GM12878 (cell line): ENCODE data around the gene ACADL. TPM values are rescaled to one million over a fixed set of nuclear protein-coding genes. Genes with fewer than 3 reads are reported as not detected.
A peak's percentile ranks its signal among the peaks of the same experiment; 100 is the strongest.

Source experiments
- EP300 ChIP-seq, 2 experiments: fragments of 150-350 bp in 1 of 2; IDR thresholded peaks; 2 replicates each; pipeline ENCODE4 v1.6.1; 2011 to 2012; ENCODE audit warnings: low read depth in 2 of 2, low read length in 2 of 2, borderline replicate concordance in 1 of 2, improper control_type of control experiment in 1 of 2, inconsistent platforms in 1 of 2; ENCODE audit not compliant: control insufficient read depth in 1 of 2
- HCFC1 ChIP-seq: fragments of 150-350 bp; IDR thresholded peaks from 2 replicates; pipeline ENCODE4 v1.6.1; 2014; ENCODE audit warnings: low read length
- KLF5 ChIP-seq: fragments of 450-650 bp; IDR thresholded peaks from 2 replicates; pipeline ENCODE4 v1.6.1; 2014; ENCODE audit warnings: mild to moderate bottlenecking; ENCODE audit not compliant: partially characterized antibody
- MXI1 ChIP-seq: fragments of 150-350 bp; IDR thresholded peaks from 2 replicates; pipeline ENCODE4 v1.6.1; 2011; ENCODE audit warnings: low read depth, mild to moderate bottlenecking, inconsistent platforms, low read length, improper control_type of control experiment
- NFIC ChIP-seq: IDR thresholded peaks from 2 replicates; pipeline ENCODE4 v1.6.1; 2012; ENCODE audit warnings: low read depth, mild to moderate bottlenecking, inconsistent platforms, low read length, moderate library complexity
- NFYB ChIP-seq: IDR thresholded peaks from 2 replicates; pipeline ENCODE4 v1.6.1; 2011; ENCODE audit warnings: low read depth, mild to moderate bottlenecking, low read length, improper control_type of control experiment, moderate library complexity; ENCODE audit not compliant: insufficient read depth
- NR2C2 ChIP-seq: IDR thresholded peaks from 2 replicates; pipeline ENCODE4 v1.6.1; 2011; ENCODE audit warnings: borderline replicate concordance, low read depth; ENCODE audit not compliant: control insufficient read depth, insufficient read length
- PAX5 ChIP-seq: IDR thresholded peaks from 2 replicates; pipeline ENCODE4 v1.6.1; 2011; ENCODE audit warnings: low read depth, low read length, borderline replicate concordance
- POLR2AphosphoS2 ChIP-seq: IDR thresholded peaks from 2 replicates; pipeline ENCODE4 v1.6.1; 2011; ENCODE audit warnings: low read depth, mild to moderate bottlenecking, low read length, improper control_type of control experiment, moderate library complexity
- RAD21 ChIP-seq: IDR thresholded peaks from 2 replicates; pipeline ENCODE4 v1.6.1; 2011; ENCODE audit warnings: mild to moderate bottlenecking, low read depth, low read length, moderate library complexity; ENCODE audit not compliant: insufficient read depth
- YY1 ChIP-seq: IDR thresholded peaks from 2 replicates; pipeline ENCODE4 v1.6.1; 2011; ENCODE audit warnings: low read depth, mild to moderate bottlenecking, low read length
- polyA plus RNA-seq, 11 experiments: library from polyadenylated mRNA; depleted of rRNA in 4 of 11; unstranded in 6 of 11; stranded (reverse) in 5 of 11; fragments of >200 nt; fragmentation: Nextera tagmentation in 4 of 11; fragmentation: Illumina TruSeq in 1 of 11; extraction: Ambion mirVana in 4 of 11; extraction: Trizol in 1 of 11; gene quantifications; 1 replicate in 1 of 11; 2 replicates in 10 of 11; pipeline versions ENCODE4 v1.2.1 to v1.2.3, GENCODE V29; 2011 to 2016; ENCODE audit warnings: inconsistent platforms in 2 of 11, missing spikeins in 2 of 11, low read depth in 1 of 11
- total RNA-seq, 4 experiments: library from RNA; depleted of rRNA in 3 of 4; stranded (reverse); fragments of >200 nt in 3 of 4; fragmentation: Illumina TruSeq in 1 of 4; extraction: Trizol in 1 of 4; gene quantifications; 2 replicates each; pipeline versions ENCODE4 v1.2.1 to v1.2.3, GENCODE V29; 2013 to 2021
- TF ChIP-seq, protein P1 (sequence below): fragments of 450-650 bp; IDR thresholded peaks from 2 replicates; pipeline ENCODE4 v1.6.1; 2018; ENCODE audit warnings: borderline replicate concordance, mild to moderate bottlenecking; ENCODE audit not compliant: partially characterized antibody
- TF ChIP-seq, protein P2 (sequence below): fragments of 450-650 bp; IDR thresholded peaks from 2 replicates; pipeline ENCODE4 v1.6.1; 2017; ENCODE audit warnings: mild to moderate bottlenecking, low read depth, inconsistent platforms; ENCODE audit not compliant: poor library complexity, severe bottlenecking
- TF ChIP-seq, protein P3 (sequence below): fragments of 450-650 bp; conservative IDR thresholded peaks from 2 replicates; pipeline ENCODE4 v1.6.1; 2017; ENCODE audit warnings: mild to moderate bottlenecking, moderate library complexity
- TF ChIP-seq, protein P4 (sequence below): fragments of 450-650 bp; IDR thresholded peaks from 2 replicates; pipeline ENCODE4 v1.6.1; 2016; ENCODE audit warnings: mild to moderate bottlenecking
- TF ChIP-seq, protein P5 (sequence below): fragments of 450-650 bp; IDR thresholded peaks from 2 replicates; pipeline ENCODE4 v1.6.1; 2017; ENCODE audit warnings: low read depth, mild to moderate bottlenecking, moderate library complexity

ACADL gene
- total and polyA plus RNA-seq, 10 of the 15 experiments (the other 5 are each of a cell fraction or from before 2014, with no cell fraction given) = not detected

DNA sequence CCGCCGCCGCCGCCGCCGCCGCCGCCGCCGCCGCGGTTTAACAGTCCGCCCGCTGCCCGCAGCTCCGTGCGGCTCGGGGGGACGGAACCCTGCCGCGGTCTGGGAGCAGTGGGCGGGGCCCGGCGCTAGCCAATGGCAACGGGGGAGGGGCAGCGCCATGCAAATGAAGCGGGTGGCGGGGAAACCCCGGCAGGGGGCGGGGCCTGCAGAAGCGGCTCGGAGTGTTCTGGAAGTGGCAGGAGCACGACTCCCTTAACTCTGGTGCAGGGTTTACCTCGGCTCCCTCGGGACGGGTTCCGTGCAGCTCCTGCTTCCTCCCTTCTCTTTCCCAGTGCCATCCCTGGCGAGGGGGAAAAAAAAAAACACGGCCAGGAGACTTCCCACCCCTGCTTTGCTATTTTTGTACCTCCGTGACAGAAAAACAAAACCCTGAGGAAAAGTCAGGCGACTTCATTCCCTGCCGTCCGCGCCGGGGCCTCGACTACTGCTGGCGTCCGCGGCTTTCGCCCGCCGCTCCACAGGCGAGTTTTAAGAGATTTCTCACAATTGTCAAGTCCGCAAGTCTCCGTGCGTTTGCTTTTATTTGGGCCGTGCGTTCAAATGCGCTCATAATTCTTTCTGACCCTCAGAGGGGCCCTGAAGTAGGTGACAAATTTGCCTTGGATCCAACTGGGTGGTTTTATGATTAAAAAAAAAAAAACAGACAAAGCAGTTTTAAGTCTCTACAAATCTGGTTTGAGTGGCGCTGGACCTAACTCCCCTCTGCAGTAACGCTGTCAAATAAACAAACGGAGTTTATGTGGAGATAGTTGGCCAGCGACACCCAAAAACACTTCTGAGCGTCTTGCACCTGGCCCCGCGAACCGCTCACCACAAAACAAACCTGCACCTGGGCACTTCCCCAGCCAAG is 53.7 kb downstream of the ACADL start, which contains the start of gene KANSL1L (continued):
- TF ChIP-seq, protein P1, sequence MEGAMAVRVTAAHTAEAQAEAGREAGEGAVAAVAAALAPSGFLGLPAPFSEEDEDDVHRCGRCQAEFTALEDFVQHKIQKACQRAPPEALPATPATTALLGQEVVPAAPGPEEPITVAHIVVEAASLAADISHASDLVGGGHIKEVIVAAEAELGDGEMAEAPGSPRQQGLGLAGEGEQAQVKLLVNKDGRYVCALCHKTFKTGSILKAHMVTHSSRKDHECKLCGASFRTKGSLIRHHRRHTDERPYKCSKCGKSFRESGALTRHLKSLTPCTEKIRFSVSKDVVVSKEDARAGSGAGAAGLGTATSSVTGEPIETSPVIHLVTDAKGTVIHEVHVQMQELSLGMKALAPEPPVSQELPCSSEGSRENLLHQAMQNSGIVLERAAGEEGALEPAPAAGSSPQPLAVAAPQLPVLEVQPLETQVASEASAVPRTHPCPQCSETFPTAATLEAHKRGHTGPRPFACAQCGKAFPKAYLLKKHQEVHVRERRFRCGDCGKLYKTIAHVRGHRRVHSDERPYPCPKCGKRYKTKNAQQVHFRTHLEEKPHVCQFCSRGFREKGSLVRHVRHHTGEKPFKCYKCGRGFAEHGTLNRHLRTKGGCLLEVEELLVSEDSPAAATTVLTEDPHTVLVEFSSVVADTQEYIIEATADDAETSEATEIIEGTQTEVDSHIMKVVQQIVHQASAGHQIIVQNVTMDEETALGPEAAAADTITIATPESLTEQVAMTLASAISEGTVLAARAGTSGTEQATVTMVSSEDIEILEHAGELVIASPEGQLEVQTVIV = no peak
- TF ChIP-seq, protein P2, sequence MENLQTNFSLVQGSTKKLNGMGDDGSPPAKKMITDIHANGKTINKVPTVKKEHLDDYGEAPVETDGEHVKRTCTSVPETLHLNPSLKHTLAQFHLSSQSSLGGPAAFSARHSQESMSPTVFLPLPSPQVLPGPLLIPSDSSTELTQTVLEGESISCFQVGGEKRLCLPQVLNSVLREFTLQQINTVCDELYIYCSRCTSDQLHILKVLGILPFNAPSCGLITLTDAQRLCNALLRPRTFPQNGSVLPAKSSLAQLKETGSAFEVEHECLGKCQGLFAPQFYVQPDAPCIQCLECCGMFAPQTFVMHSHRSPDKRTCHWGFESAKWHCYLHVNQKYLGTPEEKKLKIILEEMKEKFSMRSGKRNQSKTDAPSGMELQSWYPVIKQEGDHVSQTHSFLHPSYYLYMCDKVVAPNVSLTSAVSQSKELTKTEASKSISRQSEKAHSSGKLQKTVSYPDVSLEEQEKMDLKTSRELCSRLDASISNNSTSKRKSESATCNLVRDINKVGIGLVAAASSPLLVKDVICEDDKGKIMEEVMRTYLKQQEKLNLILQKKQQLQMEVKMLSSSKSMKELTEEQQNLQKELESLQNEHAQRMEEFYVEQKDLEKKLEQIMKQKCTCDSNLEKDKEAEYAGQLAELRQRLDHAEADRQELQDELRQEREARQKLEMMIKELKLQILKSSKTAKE = no peak
- TF ChIP-seq MXI1 = no peak
- TF ChIP-seq RAD21 = no peak
- TF ChIP-seq, protein P3, sequence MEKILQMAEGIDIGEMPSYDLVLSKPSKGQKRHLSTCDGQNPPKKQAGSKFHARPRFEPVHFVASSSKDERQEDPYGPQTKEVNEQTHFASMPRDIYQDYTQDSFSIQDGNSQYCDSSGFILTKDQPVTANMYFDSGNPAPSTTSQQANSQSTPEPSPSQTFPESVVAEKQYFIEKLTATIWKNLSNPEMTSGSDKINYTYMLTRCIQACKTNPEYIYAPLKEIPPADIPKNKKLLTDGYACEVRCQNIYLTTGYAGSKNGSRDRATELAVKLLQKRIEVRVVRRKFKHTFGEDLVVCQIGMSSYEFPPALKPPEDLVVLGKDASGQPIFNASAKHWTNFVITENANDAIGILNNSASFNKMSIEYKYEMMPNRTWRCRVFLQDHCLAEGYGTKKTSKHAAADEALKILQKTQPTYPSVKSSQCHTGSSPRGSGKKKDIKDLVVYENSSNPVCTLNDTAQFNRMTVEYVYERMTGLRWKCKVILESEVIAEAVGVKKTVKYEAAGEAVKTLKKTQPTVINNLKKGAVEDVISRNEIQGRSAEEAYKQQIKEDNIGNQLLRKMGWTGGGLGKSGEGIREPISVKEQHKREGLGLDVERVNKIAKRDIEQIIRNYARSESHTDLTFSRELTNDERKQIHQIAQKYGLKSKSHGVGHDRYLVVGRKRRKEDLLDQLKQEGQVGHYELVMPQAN = 0 out of 2 replicates have a peak, but pooled peaks have one; percentile 20
- no peak; the same call in 1 of the 2 replicates for TF ChIP-seq POLR2AphosphoS2
- TF ChIP-seq, protein P4, sequence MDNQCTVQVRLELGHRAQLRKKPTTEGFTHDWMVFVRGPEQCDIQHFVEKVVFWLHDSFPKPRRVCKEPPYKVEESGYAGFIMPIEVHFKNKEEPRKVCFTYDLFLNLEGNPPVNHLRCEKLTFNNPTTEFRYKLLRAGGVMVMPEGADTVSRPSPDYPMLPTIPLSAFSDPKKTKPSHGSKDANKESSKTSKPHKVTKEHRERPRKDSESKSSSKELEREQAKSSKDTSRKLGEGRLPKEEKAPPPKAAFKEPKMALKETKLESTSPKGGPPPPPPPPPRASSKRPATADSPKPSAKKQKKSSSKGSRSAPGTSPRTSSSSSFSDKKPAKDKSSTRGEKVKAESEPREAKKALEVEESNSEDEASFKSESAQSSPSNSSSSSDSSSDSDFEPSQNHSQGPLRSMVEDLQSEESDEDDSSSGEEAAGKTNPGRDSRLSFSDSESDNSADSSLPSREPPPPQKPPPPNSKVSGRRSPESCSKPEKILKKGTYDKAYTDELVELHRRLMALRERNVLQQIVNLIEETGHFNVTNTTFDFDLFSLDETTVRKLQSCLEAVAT = no peak
- no peak for TF ChIP-seq NFIC
- no peak for TF ChIP-seq PAX5
- no peak for TF ChIP-seq NR2C2
- TF ChIP-seq NFYB = peak; percentile 72; the same call in 1 of the 2 replicates
- no peak for TF ChIP-seq EP300 (IDR thresholded peaks at IDR 0.05; ENCODE audit: borderline replicate concordance in 1 of 2, control insufficient read depth in 1 of 2, low read depth in 2 of 2, low read length in 2 of 2)
- TF ChIP-seq, protein P5, sequence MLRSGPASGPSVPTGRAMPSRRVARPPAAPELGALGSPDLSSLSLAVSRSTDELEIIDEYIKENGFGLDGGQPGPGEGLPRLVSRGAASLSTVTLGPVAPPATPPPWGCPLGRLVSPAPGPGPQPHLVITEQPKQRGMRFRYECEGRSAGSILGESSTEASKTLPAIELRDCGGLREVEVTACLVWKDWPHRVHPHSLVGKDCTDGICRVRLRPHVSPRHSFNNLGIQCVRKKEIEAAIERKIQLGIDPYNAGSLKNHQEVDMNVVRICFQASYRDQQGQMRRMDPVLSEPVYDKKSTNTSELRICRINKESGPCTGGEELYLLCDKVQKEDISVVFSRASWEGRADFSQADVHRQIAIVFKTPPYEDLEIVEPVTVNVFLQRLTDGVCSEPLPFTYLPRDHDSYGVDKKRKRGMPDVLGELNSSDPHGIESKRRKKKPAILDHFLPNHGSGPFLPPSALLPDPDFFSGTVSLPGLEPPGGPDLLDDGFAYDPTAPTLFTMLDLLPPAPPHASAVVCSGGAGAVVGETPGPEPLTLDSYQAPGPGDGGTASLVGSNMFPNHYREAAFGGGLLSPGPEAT = no peak
- no peak; the same call in 1 of the 2 replicates for TF ChIP-seq YY1
- peak; percentile 28; the same call in 1 of the 2 replicates for TF ChIP-seq HCFC1
- TF ChIP-seq KLF5 = no peak
